ENCODE data around the gene SF1. TPM values are rescaled to one million over a fixed set of nuclear protein-coding genes. Genes with fewer than 3 reads are reported as not detected.

The SF1 gene
- total RNA-seq, 1 donor from 2014 or later = 492 TPM

DNA sequence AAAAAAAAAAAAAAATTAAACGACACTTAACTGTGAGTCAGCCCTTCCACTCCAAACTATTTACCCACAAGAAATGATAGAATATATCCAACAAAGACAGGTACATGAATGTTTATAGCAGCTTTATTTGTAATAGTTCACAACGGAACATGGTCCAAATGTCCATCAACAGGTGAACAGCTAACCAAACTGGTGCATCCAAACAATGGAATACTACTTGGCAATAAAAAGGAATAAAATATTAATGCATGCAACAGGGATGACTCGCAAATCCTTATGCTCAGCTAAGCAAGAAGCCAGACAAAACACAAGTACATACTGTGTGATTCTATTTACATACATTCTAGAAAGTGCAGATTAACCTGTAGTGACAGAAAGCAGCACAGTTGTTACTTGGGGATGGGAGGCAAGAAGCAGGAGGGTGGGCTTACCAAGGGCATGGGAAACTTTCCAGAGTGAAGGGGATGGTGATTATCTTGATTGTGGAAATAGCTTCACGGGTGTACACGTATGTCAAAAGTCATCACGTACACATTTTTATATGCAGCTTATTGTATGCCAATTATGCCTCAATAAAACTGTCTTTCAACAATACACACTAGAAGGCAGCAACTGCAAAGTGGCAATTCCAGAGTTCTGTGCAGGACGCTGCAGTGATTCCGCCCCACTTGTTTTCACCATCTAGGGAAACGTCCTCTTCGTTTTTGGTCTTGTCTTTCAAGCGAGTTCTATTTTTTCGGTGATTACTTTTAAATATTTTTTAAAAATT lies 6.7 kb upstream of the SF1 start:
- intact Hi-C loops (cut with micrococcal nuclease) = no loop called here

- intact Hi-C loops (cut with micrococcal nuclease) = loop anchor here (1.0 to 10.0 kb wide), 7 partner anchors 25 to 460 kb away; partner anchors contain the start of genes ARL2, ATG2A, EHD1 and MAP4K2
These were observed 194 bp downstream of the SF1 start for GRCh38 chr11:64778223-64778472.

- intact Hi-C loops (cut with micrococcal nuclease) = loop anchor here (1.0 to 10.0 kb wide), 7 partner anchors 25 to 459 kb away; partner anchors contain the start of genes ARL2, ATG2A, EHD1 and MAP4K2
These were observed 706 bp downstream of the SF1 start for GRCh38 chr11:64777449-64778222.

DNA sequence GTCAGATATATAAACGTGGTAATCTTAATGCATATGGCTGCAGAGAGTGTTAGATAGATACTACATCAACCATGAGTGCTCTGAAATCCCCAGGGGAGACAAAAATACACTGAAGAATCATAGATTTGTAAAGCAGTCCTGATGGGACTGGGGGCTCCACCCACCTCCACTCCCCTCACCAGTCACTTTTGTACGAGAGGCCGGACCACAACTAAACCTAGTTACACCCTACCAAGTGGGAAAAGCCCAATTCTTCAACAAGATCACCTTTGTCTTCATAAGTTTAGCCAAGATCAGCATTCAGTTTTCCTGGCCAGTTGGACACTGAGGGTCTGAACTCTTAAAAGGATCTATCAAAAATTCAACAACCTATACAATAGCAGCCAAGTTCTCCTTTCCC lies 1.5 kb downstream of the SF1 start:
- intact Hi-C loops (cut with micrococcal nuclease) = loop anchor here (10.0 kb wide), 1 partner anchor 238 kb away; the partner anchor contains the start of gene ARL2

- intact Hi-C loops (cut with micrococcal nuclease) = loop anchor here (10.0 kb wide), 1 partner anchor 238 kb away; the partner anchor contains the start of gene ARL2
These were observed 1.9 kb downstream of the SF1 start for GRCh38 chr11:64776425-64776824.

DNA sequence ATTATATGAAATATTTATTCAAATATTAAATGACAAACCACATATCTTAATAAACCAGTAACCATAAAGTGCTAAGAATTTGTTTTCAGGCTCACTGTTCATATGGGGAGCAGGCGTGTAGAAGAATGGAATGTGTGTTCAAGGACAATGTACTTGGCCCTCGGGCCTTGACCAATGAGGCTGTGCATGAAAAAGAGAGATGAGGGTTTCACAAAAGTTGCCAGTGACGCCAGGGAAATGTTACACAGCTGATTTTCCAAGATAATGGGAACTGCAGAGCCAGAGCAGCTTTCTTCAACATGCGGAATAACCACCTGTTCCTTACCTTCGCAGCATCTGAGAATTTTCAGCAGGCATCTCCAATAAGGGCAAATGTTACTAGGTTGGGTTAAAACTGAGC lies 4.2 kb downstream of the SF1 start:
- intact Hi-C loops (cut with micrococcal nuclease) = loop anchor here (10.0 kb wide), 1 partner anchor 241 kb away; the partner anchor contains the start of gene ARL2

- intact Hi-C loops (cut with micrococcal nuclease) = loop anchor here (10.0 kb wide), 1 partner anchor 242 kb away; the partner anchor contains the start of gene ARL2
These were observed 5.9 kb downstream of the SF1 start for GRCh38 chr11:64772303-64773018.

DNA sequence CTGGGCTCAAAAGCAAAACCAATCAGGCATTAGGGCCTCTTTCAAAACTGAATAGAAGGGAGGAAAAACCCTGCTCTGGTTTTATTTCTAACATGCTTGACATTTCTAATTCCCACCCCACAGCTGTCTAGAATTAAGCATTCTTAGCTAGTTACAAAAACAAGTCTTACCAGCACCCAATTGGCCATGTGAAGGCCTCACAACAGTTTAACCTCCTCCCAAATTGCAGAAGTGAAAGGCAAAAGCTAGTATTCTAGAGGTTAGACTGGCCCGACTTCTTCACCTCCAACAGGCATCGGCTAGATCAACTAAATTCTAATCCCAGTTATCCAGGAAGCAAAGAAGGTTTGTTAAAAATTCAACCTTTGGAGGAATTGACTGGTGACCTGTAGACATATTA lies 6.5 kb downstream of the SF1 start:
- intact Hi-C loops (cut with micrococcal nuclease) = loop anchor here (10.0 kb wide), 1 partner anchor 243 kb away; the partner anchor contains the start of gene ARL2

DNA sequence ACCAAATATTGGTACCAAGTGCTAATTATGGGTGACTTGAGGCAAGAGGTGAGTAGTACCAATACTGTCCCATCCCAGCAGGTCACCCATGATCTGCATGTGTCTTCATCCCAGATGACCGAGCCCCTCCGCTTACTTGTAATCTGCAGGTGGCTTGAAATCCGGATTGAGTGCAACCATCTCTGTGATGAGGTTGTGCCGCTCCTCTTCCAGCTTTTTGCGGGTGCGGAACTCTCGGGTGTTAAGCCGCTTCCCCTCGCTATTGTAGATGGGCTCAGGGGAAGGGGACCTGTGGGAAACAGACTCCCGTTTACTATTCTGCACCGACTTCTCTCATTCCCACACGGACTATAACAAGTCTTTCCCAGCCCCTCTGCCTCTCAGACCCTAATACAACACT lies 8.2 kb downstream of the SF1 start:
- intact Hi-C loops (cut with micrococcal nuclease) = loop anchor here (10.0 kb wide), 1 partner anchor 245 kb away; the partner anchor contains the start of gene ARL2

DNA sequence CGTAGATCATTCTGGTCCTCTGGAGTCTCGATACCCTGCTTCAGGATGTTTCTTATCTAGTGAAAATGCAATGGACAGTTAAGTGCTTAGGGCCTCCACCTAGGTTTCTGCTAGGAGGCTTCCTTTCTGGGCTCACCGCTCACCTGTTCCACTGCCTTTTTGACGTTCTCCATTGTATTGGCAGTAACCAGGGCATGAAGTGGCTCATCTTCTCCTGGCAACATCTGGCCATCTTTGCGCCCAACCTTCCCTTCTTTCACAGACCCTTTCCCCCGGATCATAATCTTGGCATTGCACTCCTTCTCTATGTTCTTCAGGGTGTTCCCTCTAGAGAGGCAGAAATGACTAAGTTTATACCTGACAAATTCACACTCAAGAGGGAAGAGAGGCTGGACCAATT lies 9.1 kb downstream of the SF1 start:
- intact Hi-C loops (cut with micrococcal nuclease) = no loop called here

- intact Hi-C loops (cut with micrococcal nuclease) = no loop called here
These were observed 10.0 kb downstream of the SF1 start for GRCh38 chr11:64768300-64768694.

DNA sequence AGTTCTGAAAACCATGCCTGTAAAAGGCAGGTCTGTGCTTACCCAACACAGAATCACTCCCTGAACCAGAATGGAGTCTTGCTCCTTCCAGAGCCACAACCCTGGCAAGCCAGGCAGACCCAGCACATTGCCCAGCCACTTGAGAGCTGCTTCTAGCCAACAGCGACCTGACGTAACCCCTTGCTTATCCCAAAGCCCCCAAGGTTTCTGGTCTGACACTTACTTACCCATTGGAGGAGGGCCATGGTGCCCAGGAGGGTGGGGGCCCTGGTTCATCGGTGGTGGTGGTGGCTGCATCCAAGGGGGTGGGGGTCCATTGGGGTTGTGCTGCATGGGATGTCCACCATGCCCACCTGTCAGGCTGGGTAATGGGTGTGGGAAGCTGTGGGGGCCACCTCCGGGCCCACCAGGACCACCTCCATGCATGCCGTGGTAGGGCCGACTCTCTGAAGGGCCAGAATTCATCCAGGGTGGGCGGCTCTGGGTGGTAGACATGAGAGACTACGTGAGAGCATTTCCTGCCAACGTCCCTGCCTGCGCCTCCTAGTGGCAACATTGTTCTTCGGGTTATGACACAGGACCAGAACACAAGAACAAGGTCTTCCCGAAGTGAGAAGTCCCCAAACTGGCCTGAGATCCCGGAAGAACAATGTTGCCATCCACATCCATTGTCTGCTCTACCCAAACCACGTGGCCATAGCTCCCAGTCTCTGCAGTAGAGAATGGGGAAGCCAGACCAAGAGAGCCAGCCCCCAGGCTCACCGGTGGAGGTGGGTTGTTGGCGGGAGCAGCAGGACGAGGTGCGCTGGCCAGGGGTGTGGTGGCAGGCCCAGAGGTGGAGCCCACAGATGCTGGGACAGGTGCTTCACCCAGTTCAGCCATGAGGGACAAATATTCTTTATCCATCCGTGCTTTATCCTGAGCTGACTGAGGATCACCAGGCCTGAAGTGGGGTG lies 10.7 kb downstream of the SF1 start:
- intact Hi-C loops (cut with micrococcal nuclease) = loop anchor here (1.0 kb wide), 1 partner anchor 24 kb away; no protein-coding TSS in a partner anchor

GRCh38 chr11:64766881-64767280 lies 11.5 kb downstream of the SF1 start:
- intact Hi-C loops (cut with micrococcal nuclease) = loop anchor here (1.0 kb wide), 1 partner anchor 24 kb away; no protein-coding TSS in a partner anchor

DNA sequence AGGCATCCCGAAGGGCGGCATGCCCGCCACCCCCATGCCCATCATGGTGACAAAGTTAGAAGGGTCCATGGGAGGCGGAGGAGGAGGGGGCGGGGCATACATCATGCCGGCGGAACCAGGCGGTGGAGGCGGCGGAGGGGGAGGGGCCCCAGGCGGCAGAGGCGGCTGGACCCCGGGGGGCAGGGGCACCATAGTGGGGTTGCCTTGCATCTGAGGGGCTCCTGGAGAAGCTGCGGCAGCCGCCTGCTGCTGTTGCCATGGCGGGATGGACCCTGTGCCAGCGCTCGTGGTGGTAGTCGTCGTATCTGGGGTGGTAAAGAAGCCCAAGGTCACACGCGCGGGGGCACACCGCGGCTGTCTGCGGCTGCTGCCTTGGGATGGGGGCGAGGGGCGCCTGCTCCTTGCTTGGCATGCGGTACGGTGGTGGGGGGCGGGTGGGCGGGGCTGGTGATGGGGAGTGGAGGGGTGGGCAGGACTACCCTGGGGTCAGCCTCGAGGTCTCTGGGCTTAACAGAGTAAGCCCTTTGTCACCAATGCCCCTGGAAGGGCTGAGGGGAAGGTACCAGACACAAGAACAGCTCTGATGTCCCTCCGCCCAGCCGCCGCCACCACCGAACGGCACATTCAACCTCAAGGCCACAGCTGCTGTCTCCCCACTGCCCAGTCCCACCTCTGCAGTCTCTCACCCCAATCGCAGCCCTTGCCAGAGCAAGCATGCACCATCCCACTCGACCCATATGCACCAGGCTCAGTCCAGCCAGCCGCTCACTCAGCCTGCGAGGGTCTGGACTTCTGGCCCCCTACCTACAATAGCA lies 12.3 kb downstream of the SF1 start:
- intact Hi-C loops (cut with micrococcal nuclease) = no loop called here

DNA sequence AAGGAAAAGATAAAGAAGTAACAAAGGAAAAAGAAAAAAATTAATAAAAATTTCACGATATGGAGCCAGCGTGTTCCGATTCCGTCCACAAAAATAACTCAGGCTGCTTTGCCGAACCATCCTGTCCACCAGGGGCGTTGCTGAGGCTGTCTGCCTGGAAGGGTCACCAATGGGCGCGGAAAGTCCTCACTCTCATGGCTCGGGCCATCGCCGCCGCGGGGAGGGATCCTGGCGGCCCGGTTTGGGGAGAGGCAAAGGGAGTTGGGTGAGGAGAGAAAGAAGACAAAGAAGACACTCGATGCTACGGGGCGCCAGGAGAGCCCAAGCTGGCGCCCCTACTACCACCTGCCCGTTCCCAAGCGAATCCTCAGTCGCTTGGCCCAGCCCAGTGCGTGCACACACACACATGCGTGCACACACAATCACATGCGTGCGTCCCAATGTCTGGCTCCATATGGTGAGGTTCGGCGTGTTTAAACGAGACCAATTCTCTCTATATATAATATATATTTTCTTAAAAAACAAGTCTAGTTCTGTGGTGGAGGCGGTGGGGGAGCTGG lies 13.0 kb downstream of the SF1 start:
- intact Hi-C loops (cut with micrococcal nuclease) = no loop called here

GRCh38 chr11:64764753-64765152 lies 13.6 kb downstream of the SF1 start:
- intact Hi-C loops (cut with micrococcal nuclease) = no loop called here

- intact Hi-C loops (cut with micrococcal nuclease) = no loop called here
These were observed 14.2 kb downstream of the SF1 start for GRCh38 chr11:64764040-64764611.

DNA sequence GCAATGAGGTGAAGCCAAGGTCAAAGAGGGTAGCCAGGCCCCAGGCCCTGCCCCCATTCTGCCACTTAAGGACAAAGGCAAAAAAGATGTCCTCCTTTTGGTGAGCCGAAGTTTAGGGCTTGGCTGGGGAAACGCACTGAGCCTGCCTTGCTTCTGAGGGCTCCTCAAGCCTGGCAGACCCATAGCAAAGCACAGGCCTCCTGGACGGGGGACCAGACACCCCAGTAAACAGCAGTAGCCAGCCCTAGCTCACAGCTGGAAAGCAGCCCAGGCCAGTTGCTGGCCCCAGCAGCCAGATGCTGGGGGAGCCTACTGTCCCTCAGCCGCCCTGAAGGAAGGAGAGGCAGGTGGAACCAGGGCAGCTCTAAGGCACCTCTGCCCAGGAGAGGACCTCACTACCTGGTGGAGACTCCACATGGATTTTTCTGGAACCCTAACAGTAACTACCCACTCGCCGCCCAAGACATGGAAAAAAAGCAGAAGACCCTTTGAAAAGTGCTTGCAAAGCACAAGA lies 14.8 kb downstream of the SF1 start:
- intact Hi-C loops (cut with micrococcal nuclease) = no loop called here

Measured in T-helper 2 cell treated with Interferon-gamma antibody and Interleukin-4, amounts not matched to agents 100 ng/mL and 5 ng/mL, for 36 hours (primary cell).